ENCODE data around the gene KLHL7.

- TF ChIP-seq HDGF (IDR thresholded peaks at IDR 0.05; ENCODE audit: borderline replicate concordance) = no peak
- TF ChIP-seq FOXK2 (IDR thresholded peaks at IDR 0.05) = no peak
- TF ChIP-seq ARNT (IDR thresholded peaks at IDR 0.05) = no peak
- no peak for TF ChIP-seq SUZ12 (IDR thresholded peaks at IDR 0.05)
- TF ChIP-seq FOXA1 (IDR thresholded peaks at IDR 0.05) = no peak
- no peak for TF ChIP-seq FOXM1 (IDR thresholded peaks at IDR 0.05; ENCODE audit: borderline replicate concordance)
- no peak for TF ChIP-seq NFRKB (IDR thresholded peaks at IDR 0.05)
- no peak for TF ChIP-seq CTBP1 (IDR thresholded peaks at IDR 0.05; ENCODE audit: borderline replicate concordance)
- no peak for TF ChIP-seq ZNF384 (IDR thresholded peaks at IDR 0.05)
These were observed 17.9 kb downstream of the KLHL7 start for GRCh38 chr7:23123465-23123864.
